Measurements from ENCODE around the gene CCDC182. TPM values are rescaled to one million over a fixed set of nuclear protein-coding genes. Genes with fewer than 3 reads are reported as not detected.

The CCDC182 gene
- total RNA-seq, 1 donor from 2014 or later = not detected

- intact Hi-C loops (cut with DNase I) = no loop called here
Measured at GRCh38 chr17:57735230-57735629, 9.9 kb downstream of the CCDC182 start.

GRCh38 chr17:57733085-57733484 lies 12.0 kb downstream of the CCDC182 start:
- intact Hi-C loops (cut with DNase I) = no loop called here
- no peak for DNase-seq (ENCODE audit: low spot score)

More at GRCh38 chr17:57735230-57735629, 9.9 kb downstream of the CCDC182 start:
- no peak for DNase-seq (ENCODE audit: low spot score)

GRCh38 chr17:57732062-57732461 lies 13.0 kb downstream of the CCDC182 start:
- intact Hi-C loops (cut with DNase I) = no loop called here
- DNase-seq (ENCODE audit: low spot score) = no peak

- intact Hi-C loops (cut with DNase I) = no loop called here
- no peak for DNase-seq (ENCODE audit: low spot score)
Measured at GRCh38 chr17:57730026-57730701, 14.9 kb downstream of the CCDC182 start.

- no peak for DNase-seq (ENCODE audit: low spot score)
- intact Hi-C loops (cut with DNase I) = no loop called here
Measured at GRCh38 chr17:57727630-57728175, 17.4 kb downstream of the CCDC182 start.

- intact Hi-C loops (cut with DNase I) = no loop called here
- no peak for DNase-seq (ENCODE audit: low spot score)
Measured at GRCh38 chr17:57726838-57727237, 18.3 kb downstream of the CCDC182 start.

- DNase-seq (ENCODE audit: low spot score) = no peak
- intact Hi-C loops (cut with DNase I) = no loop called here
Measured at GRCh38 chr17:57726213-57726790, 18.8 kb downstream of the CCDC182 start.

GRCh38 chr17:57724729-57725125 lies 20.4 kb downstream of the CCDC182 start:
- DNase-seq (ENCODE audit: low spot score) = no peak
- intact Hi-C loops (cut with DNase I) = no loop called here

- DNase-seq (ENCODE audit: low spot score) = no peak
- intact Hi-C loops (cut with DNase I) = no loop called here
Measured at GRCh38 chr17:57724026-57724728, 20.9 kb downstream of the CCDC182 start.

GRCh38 chr17:57723427-57724025 lies 21.6 kb downstream of the CCDC182 start:
- intact Hi-C loops (cut with DNase I) = no loop called here
- DNase-seq (ENCODE audit: low spot score) = no peak

GRCh38 chr17:57722704-57723043 lies 22.4 kb downstream of the CCDC182 start:
- DNase-seq (ENCODE audit: low spot score) = no peak
- intact Hi-C loops (cut with DNase I) = no loop called here

- intact Hi-C loops (cut with DNase I) = no loop called here
- no peak for DNase-seq (ENCODE audit: low spot score)
Measured at GRCh38 chr17:57721967-57722703, 23.0 kb downstream of the CCDC182 start.

GRCh38 chr17:57720386-57721035 lies 24.6 kb downstream of the CCDC182 start:
- no peak for DNase-seq (ENCODE audit: low spot score)
- intact Hi-C loops (cut with DNase I) = no loop called here

GRCh38 chr17:57718878-57719277 lies 26.2 kb downstream of the CCDC182 start:
- DNase-seq (ENCODE audit: low spot score) = no peak
- intact Hi-C loops (cut with DNase I) = no loop called here

- DNase-seq (ENCODE audit: low spot score) = no peak
- intact Hi-C loops (cut with DNase I) = no loop called here
Measured at GRCh38 chr17:57715981-57716380, 29.1 kb downstream of the CCDC182 start.

GRCh38 chr17:57714665-57715180 lies 30.4 kb downstream of the CCDC182 start:
- no peak for DNase-seq (ENCODE audit: low spot score)
- intact Hi-C loops (cut with DNase I) = no loop called here

- intact Hi-C loops (cut with DNase I) = no loop called here
- no peak for DNase-seq (ENCODE audit: low spot score)
Measured at GRCh38 chr17:57713140-57713539, 32.0 kb downstream of the CCDC182 start.

GRCh38 chr17:57708410-57708809 lies 36.7 kb downstream of the CCDC182 start:
- no peak for DNase-seq (ENCODE audit: low spot score)
- intact Hi-C loops (cut with DNase I) = no loop called here

- intact Hi-C loops (cut with DNase I) = no loop called here
- DNase-seq (ENCODE audit: low spot score) = no peak
Measured at GRCh38 chr17:57707892-57708291, 37.2 kb downstream of the CCDC182 start.

Measured in cardiac septum (tissue), 1 donor.